Natural killer cell (primary cell): Measurements from ENCODE around the gene ING5. TPM values are rescaled to one million over a fixed set of nuclear protein-coding genes. Genes with fewer than 3 reads are reported as not detected.

Source experiments
- ATAC-seq, 3 donors: fragments of 150-1000 bp in 2 of 3; fragments of 200-7000 bp in 1 of 3; cut with Tn5 transposase; 1 replicate in 1 of 3; 2 replicates in 2 of 3; pipeline ENCODE4 v1.10.0; 2021; ENCODE audit warnings: mild to moderate bottlenecking in 2 of 3, moderate library complexity in 2 of 3
- DNase-seq, 2 donors: peaks; one replicate each; pipeline versions ENCODE4 v3.0.0 to v3.0.0-alpha.2; 2013 to 2021; ENCODE audit warnings: mixed read lengths in 1 of 2
- H3K27ac ChIP-seq: one replicate; pipeline ENCODE4 v1.5.1; 2013; ENCODE audit warnings: mild to moderate bottlenecking, low read length
- H3K27me3 ChIP-seq: one replicate; pipeline ENCODE4 v1.6.1; 2013; ENCODE audit warnings: low read length; ENCODE audit not compliant: control insufficient read depth, insufficient read depth
- H3K36me3 ChIP-seq: one replicate; pipeline ENCODE4 v1.6.1; 2013; ENCODE audit warnings: low read length; ENCODE audit not compliant: control insufficient read depth, insufficient read depth
- H3K4me1 ChIP-seq: one replicate; pipeline ENCODE4 v1.6.1; 2013; ENCODE audit warnings: low read length; ENCODE audit not compliant: control insufficient read depth, insufficient read depth
- H3K4me3 ChIP-seq: one replicate; pipeline ENCODE4 v1.5.1; 2013; ENCODE audit warnings: low read length
- H3K9me3 ChIP-seq: one replicate; pipeline ENCODE4 v1.6.1; 2013; ENCODE audit warnings: low read length; ENCODE audit not compliant: control insufficient read depth, insufficient read depth
- H3K27ac Mint-ChIP-seq, 2 donors: one replicate each; pipeline ENCODE4 v1.8.0; 2022; ENCODE audit warnings: mild to moderate bottlenecking in 2 of 2, mixed read lengths in 2 of 2, moderate library complexity in 1 of 2
- H3K27me3 Mint-ChIP-seq, 2 donors: one replicate each; pipeline ENCODE4 v1.8.0; 2022; ENCODE audit warnings: low read depth in 2 of 2, mixed read lengths in 2 of 2
- H3K36me3 Mint-ChIP-seq: one replicate; pipeline ENCODE4 v1.8.0; 2022; ENCODE audit warnings: mixed read lengths
- H3K4me1 Mint-ChIP-seq, 2 donors: one replicate each; pipeline ENCODE4 v1.8.0; 2022; ENCODE audit warnings: mixed read lengths in 2 of 2
- H3K4me3 Mint-ChIP-seq: one replicate; pipeline ENCODE4 v1.8.0; 2022; ENCODE audit warnings: mild to moderate bottlenecking, moderate library complexity, mixed read lengths
- H3K9me3 Mint-ChIP-seq, 2 donors: one replicate each; pipeline ENCODE4 v1.8.0; 2022; ENCODE audit warnings: mixed read lengths in 2 of 2
- CTCF ChIP-seq: fragments of 200-600 bp; IDR thresholded peaks from one replicate; pipeline ENCODE4 v1.8.0; 2022; ENCODE audit warnings: antibody characterized with exemption
- WGBS: methylation state at CpG from one replicate; pipeline ENCODE4 v1.1.7; 2013; ENCODE audit warnings: missing lambda C conversion rate; ENCODE audit not compliant: insufficient coverage; 5-methylcytosine and 5-hydroxymethylcytosine counted together
- intact Hi-C: fragments of 100-400 bp; cut with micrococcal nuclease; formaldehyde crosslinking; loops from one replicate; pipeline ENCODE4 v1.14.2; 2022
- total RNA-seq, 4 donors: library from RNA; stranded (reverse); fragments of 120-200 nt in 1 of 4; gene quantifications; one replicate each; pipeline versions ENCODE4 v1.2.3 to v1.2.4, GENCODE V29; 2013 to 2022

Gene ING5
- total RNA-seq, 3 donors from 2014 or later (not counting 1 experiment from before 2014, with no cell fraction given), result 25.6 to 40.9 (median 34.7) TPM

- Histone ChIP-seq H3K4me3 (no peak overlapping the region), H3K27ac (no peak overlapping the region), H3K36me3 (peaks cover 53% of the 10 kb centered on the region), H3K27me3 (no peaks in the 10 kb centered on the region), H3K4me1 (no peaks in the 10 kb centered on the region), H3K9me3 (no peaks in the 10 kb centered on the region)
- no peak overlapping the region for H3K27ac Mint-ChIP-seq
- H3K36me3 Mint-ChIP-seq, result peaks cover 7% of the 10 kb centered on the region
- no peak overlapping the region for H3K4me3 Mint-ChIP-seq
- DNase-seq (no peak), ATAC-seq (no peak)
- no peak for TF ChIP-seq CTCF
- 96% methylated on average over 13 of the region's 13 CpGs for WGBS
- no peaks in the 10 kb centered on the region for H3K27me3 Mint-ChIP-seq
- intact Hi-C loops, result no loop called here
- H3K4me1 Mint-ChIP-seq, result peaks cover 12 to 13% of the 10 kb centered on the region in 2 donors
- no peaks in the 10 kb centered on the region for H3K9me3 Mint-ChIP-seq
Observed at GRCh38 chr2:241653210-241653750, 48.6 kb upstream of the ING5 start.

GRCh38 chr2:241654551-241654950, 47.3 kb upstream of the ING5 start:
- peaks cover 7% of the 10 kb centered on the region for H3K36me3 Mint-ChIP-seq
- Histone ChIP-seq H3K36me3 (peaks cover 66% of the 10 kb centered on the region), H3K27ac (no peak overlapping the region), H3K27me3 (no peaks in the 10 kb centered on the region), H3K4me1 (no peaks in the 10 kb centered on the region), H3K9me3 (no peaks in the 10 kb centered on the region), H3K4me3 (no peak overlapping the region)
- intact Hi-C loops, result no loop called here
- 95% methylated on average over 11 of the region's 12 CpGs for WGBS
- H3K4me1 Mint-ChIP-seq, result peaks cover 7 to 8% of the 10 kb centered on the region in 2 donors
- no peaks in the 10 kb centered on the region for H3K9me3 Mint-ChIP-seq
- H3K27ac Mint-ChIP-seq, result no peak overlapping the region
- TF ChIP-seq CTCF, result no peak
- DNase-seq (no peak), ATAC-seq (no peak)
- H3K4me3 Mint-ChIP-seq, result no peak overlapping the region
- H3K27me3 Mint-ChIP-seq, result no peaks in the 10 kb centered on the region

GRCh38 chr2:241655516-241656189, 46.2 kb upstream of the ING5 start:
- H3K36me3 Mint-ChIP-seq, result peaks cover 7% of the 10 kb centered on the region
- Histone ChIP-seq H3K9me3 (no peaks in the 10 kb centered on the region), H3K36me3 (peaks cover 70% of the 10 kb centered on the region), H3K27me3 (no peaks in the 10 kb centered on the region), H3K27ac (no peak overlapping the region), H3K4me1 (no peaks in the 10 kb centered on the region), H3K4me3 (no peak overlapping the region)
- H3K4me1 Mint-ChIP-seq, result peaks cover 5 to 7% of the 10 kb centered on the region in 2 donors
- no peaks in the 10 kb centered on the region for H3K27me3 Mint-ChIP-seq
- intact Hi-C loops, result no loop called here
- H3K4me3 Mint-ChIP-seq, result no peak overlapping the region
- TF ChIP-seq CTCF, result no peak
- no peaks in the 10 kb centered on the region for H3K9me3 Mint-ChIP-seq
- ATAC-seq (no peak), DNase-seq (no peak)
- WGBS, result 97% methylated on average over 17 of the region's 17 CpGs
- no peak overlapping the region for H3K27ac Mint-ChIP-seq
